GM19467 (cell line): ENCODE results near the gene CDC14B.
"Not testable (repeated sequence)": the region's sequence is repeated elsewhere in the genome, so short reads cannot be mapped to it uniquely, and the experiment has no call there.

Experiments
- ATAC-seq: cut with Tn5 transposase; IDR thresholded peaks from one replicate; pipeline ENCODE4 v1.9.1; 2021; ENCODE audit warnings: mild to moderate bottlenecking, moderate library complexity; ENCODE audit not compliant: unreplicated experiment

The CDC14B gene

DNA sequence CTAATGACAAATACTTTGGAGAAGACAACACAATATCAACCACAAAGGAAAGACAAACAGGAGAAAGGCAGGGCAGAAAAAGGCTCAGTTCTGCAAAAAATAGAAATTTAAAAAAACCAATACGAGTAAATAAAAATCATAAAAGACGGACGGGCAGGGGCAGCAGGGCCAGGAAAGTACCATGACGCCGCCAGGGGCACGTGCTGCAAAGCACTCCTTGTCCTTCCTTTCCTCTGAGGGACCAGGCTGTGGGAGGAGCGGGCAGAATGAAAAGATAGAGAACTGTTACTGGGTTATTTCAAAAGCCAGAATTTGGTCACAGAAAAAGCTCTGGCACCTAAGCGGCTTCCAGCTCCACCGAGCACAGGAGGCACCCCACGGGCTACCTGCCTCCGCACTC lies 115.7 kb downstream of the CDC14B start:
- ATAC-seq, result no peak

DNA sequence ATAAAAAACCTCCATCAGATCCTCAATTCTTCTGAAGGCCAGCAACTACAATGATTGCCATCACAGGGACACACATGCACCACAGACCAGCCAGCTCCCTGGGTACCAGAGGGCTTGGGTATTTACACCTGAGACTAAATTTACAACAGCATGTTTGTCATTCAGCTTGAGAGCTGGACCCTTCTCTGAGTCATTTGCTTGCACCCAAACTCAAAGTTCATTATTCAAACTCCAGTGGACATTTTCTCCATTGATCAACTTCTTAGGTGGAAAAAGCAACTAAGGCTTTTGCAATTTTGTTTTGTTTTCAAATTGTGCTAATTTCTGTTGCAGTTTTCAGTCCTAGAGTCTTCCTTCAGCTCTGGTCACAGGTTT lies 116.3 kb downstream of the CDC14B start:
- ATAC-seq, result not testable (repeated sequence)

DNA sequence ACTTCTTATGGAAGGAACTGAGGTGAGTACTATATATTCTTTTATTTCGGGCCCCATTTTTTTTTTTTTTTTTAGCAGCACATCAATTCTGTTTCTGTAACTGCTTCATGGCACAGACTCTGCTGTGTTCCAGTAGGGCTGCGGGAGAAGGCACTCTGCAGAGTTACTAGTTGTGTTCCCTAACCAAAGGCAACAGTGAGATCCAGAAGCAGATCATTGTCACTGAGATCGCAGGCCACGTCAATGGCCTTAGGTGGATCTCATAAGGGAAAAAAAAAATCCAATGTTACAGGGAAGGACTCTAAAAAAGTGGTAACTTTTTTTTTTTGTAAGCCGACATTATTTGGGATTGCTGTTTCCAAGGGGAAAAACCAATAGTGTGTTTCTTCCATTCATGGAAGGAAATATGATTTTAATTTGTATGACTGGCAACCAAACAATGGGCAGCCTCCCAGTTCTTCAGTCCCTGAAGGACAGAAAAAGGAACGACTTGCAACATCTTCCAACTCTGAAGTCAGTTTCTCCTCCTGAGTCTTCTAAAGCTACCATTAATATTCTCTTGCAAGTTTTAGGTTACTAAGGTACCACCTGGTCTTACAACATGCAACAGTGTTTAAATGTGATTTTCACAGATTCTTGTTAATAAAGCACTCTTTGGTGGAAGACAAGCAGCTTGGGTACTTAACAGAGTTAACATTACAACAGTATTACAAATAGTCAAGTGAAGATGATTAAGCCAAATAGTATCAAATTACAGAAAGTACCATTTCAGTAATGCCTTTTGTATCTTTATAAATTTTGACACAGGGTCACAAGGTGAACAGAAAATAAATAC lies 116.9 kb downstream of the CDC14B start:
- ATAC-seq, result no peak

DNA sequence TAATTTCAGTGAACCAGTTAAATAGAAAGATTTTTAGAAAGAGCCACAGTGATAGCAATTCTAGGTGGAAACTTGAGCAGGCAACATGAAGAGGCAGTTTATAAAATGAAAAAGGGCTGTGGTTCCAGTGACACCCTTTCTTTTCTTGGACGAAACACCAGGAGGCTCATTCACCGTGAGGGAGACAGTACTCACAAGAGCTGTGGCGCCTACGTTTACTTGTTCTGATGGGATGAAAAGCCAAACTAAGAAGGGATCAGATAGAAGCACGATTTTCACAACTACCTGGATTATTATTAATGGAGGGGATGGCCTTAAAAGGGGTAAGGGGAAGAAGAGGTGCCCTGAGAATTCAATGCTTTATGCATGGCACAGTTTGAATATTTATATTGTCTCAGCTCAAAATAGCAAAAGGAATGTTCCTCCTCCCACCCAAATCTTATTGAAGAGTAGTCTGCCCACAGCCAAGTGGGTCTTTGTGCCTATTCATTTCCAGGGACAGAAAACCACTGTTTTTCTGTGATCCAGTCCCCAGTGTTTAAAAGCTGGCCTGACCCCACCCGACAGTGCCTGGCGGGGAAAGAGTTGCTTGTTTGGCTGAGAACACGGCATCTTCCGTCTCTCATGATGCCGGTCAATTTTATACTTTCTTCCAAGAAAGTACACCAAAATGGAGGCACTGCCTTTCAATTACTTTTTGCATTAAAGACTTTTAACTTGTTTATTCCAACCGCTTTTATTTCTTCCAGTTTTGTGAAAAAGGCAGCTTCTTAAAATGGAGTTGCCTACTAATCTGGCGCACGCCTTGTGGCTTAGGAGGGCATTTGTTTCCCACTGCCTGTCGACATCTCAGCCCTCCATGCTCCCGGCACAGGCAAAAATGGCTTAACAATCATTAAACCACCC lies 117.8 kb downstream of the CDC14B start:
- no peak for ATAC-seq

DNA sequence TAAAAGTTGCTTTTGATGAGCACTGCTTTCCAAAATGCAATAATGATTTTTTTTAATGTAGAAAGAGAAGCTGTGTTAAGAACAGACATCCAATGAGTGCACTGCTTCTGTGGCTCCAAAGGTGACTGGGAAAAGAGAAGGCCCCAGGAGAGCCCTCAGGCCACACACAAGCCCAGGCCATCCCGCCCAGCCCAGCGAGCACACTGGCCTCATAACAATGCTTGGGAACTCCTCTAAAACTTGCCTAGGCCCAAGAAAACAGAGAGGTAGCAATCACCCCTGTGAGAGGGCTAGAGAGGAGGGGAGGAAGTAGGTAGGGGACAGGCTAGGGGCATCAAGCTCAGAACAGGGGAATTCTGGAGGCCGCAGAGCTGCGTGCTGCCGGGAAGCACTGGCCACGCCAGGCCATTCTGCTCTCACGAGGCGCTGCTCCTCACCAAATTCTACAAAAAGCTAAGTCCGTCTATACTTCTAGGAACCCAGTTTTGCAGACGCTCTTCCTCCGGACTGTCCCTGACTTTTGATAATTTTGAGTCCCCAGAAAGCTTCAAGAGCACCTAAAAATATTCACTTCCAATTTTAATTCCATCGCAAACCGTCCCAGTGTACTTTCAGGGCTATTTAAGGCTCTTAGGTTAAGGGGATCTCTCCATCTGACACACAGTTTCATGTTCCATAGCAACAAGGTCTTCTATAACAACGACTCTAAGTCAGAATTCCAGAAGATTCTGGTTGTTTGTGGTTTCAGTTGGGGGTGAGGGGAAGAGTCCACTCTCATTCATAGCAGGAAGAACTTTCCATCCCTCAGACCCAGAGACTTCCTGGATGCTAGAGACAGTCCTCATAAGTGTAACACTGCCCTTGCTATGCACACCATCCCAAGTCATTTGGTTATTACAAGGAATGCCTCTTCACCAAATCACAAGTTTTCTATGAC lies 118.7 kb downstream of the CDC14B start:
- no peak for ATAC-seq

DNA sequence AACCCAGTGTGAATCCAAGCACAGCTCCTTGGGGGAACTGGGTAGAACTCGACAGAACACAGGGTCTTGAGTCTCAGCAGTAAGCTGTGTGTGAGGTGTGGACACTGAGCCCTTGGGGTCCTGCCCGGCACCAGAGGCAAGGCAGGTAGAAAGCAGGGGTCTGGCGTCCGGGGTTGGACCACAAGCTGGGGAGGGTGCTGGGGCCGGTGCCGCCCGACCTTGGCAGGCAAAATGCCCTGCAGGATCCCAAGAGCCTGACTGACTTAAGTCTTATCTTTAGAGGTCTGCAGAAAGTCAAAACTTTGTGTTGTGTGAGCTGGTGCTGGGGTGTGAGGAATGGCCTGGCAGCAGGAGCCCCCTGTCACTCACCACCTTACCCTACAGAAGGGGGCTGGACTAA lies 120.4 kb downstream of the CDC14B start:
- no peak for ATAC-seq

DNA sequence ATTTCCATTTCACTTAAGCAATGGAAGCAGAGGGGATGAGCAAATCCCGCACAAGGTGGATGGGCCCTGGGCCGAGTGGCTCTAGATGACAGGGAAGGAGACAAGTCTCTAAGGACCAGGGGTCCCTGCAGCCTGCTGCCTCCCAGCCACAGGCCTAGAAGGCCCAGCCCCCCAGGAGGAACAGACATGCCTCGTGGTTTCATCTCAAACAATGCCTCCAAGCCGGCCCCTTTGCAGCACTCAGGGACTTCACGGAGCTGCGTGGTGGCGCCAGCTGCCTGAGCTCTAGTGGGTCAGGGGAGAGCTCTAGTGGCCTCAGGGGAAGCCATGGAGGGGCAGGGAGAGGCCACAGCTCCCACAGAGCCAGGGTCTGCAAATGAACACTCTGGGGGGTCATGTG lies 120.8 kb downstream of the CDC14B start:
- ATAC-seq, result no peak

DNA sequence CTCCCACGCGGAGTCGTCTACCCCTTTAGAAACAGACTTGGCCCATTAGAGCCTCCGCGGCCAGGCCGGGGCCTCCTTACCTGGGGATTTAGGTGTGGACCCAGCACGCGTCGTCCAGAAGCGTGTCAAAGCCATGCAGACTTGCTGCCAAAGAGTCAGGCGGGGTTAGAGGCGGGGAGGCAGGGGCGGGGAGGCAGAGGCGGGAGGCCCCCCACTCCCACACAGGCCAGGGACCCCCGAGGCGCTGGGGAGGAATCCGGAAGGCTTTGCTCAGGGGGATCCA lies 122.6 kb downstream of the CDC14B start:
- ATAC-seq, result no peak

DNA sequence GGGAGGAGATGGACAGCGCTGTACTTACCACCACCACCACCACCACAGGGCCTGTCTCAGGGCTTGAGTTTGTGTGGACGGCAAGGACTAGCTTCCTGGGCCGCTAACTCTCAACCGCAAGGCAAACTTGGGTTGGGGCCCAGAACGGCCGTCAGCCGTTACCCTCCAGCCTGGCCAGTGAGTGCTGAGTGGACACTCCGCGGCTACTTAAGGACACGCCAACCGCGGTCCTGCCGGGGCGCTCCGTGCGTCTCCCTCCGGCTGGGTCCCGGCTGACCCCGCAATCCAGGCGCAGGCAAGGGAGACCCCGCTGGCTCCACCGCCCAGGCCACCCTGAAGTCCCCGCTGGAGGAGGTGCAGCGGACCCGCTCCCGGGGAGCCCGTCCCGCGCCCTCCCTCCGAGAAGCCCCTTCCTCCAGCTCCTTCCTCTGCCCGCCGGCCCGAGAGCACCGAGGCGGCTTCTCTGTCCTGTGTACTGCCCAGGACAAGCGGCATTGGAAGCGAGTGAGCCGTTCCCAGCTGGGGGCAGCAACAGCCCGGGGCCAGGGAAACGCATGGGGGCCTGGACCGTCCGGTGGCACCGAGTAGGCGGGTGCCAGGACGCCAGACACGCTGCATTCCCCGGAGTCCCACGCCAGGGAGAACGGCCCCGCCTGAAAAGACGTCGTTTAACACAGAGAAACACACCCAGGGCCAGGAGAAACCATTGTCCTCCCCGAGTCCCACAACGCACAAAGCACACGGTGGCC lies 123.1 kb downstream of the CDC14B start:
- no peak for ATAC-seq

DNA sequence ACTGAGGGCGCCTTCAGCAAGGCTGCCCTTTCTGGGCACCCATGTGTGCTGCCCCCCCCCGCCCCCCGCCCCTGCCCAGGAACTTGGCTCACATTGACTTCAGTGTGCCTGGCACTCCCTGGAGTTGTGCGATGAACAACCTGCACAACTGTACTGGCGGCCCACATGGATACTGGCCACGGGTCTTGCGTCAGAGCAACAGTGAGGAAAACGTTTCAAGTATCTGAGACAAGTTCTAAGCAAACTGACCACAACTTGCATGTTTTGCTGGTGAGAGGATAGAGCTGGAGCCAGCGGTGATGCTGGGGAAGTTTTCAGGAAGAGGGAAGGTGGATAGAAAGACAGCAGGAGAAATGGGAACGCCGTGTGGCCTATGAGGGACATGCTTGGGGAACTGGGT lies 124.3 kb downstream of the CDC14B start:
- no peak for ATAC-seq

DNA sequence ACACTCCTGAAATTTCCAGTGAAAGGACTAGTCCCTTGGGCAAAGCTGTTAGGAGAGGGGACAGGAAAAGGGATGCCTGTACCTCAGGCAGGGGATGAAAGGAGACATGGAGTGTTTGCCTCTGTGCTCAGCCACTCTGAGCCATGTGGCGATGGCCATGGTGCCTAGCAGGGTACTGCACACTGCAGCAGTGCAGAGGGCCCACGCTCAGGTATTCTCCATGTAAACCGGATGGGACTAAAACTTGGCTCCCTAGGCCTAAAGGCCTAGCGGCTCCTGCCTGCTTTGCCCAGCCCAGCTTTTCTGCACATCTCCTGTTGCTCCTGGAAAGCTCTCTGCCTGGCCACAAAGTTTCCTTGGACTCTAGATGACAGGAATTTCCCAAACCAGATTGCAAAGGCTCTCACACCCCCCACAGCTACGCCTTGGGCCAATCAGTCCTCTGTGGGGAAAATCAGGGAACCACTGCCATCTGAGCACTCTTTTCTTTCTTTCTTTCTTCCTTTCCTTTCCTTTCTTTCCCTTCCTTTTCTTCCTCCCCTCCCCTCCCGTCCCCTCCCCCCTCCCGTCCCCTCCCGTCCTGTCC lies 125.3 kb downstream of the CDC14B start:
- no peak for ATAC-seq

DNA sequence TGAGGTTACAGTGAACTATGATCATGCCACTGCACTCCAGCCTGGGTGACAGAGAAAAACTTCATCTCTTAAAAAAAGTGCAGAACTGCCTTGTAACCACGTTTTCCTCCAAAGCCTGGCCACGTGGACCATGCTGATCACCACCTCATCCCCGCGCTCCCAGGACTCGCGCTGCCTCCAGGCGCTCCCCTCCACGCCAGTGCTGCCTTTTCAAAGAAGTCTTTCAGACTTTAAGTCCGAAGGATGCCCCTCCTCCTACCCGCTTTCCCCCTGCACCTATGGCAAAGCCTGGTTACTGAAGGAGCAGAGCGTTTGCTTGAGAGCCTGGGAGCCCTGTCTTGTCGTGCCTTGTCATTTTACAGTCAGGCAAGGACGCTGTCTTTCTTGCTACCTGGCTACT lies 125.9 kb downstream of the CDC14B start:
- no peak for ATAC-seq

DNA sequence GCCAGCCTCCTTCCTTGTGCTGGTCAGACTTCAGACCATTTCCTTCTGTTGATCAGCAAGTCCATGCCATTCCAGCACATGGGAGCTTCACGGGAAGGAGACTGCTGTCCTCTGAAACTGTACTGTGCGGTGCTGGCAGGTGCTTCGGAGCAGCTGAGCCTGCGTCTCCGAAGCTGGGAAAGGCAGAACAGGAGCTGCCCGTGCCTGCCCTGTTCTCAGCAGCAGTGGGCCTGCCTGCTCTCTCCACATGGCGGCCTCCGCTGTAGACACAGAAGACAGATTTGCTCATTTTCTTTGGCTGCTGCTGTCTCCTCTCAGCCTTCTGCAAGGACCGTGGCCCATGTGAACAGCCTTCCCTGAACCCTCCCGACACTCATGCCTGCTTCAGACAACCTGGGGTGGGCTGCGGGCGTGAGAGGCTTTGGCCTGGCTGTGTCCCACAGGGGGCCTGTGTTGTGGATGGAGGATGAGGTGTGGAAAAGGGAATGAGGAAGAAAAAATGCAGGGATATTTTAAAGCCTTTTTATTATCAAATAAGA lies 126.6 kb downstream of the CDC14B start:
- no peak for ATAC-seq

DNA sequence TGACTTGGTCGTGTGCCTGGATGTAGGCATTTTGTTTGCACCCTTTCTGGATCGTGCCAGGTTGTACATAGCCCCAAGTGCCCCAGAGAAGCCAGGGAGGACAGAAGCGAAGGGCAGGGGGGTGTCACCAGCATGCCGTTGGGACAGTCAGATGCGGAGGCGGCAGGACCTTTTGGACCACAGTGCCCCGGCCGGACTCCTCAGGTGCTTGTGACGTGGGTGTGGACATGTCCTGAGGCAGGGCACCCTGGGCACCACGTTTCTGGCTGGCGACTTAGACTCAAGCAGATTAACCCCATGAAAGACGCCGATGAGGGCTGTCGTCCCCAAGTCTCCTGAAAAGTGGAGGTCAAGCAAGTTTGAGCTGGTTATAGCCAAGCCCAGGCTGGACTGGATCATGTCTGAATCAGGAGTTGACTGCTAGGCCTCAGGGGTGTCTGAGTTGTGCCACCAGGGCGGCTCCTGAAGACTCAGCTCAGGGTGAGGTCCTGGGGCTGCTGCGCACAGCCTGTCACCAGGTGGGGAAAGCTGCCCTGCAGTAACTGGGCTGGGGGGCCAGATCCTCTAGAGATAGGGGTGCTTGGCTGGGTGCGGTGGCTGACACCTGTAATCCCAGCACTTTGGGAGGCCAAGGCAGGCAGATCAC lies 127.6 kb downstream of the CDC14B start:
- ATAC-seq, result no peak

DNA sequence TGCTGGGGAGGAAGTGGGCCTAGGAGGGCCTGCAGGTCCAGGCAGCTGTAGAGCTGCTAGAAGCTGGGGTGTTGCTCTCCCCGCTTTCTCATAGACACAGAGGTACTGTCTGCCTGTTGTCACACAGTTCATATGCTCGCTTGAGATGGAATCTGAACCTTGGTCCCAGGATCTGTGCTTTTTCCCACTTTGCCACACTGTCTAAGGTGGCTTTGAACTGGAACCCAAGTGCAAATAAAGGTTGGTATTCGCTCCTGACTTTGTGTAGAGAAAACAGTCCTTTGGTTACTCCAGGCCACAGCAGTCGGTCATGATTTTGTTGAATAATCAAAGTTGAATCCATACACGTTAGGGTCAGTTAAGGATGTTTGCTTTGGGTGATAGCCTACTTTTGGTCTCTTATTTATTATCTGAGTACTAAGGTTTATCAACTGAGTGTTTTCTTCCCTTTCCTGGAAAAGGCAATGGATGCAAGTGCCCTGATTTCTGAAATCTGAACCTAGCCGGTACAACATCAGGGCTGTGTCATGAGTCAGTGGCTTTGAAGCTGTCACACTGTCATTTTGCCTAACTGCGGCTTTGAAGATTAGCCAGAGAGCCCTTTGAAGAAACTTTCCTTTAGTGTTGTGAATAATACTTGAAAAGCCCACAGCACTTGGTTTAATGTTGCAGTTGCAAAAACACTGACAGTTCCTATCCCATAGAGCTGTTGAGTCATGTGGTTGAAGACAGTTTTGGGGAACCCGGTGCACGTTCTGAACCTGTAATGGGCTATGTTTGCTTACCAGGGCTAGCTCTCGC lies 128.4 kb downstream of the CDC14B start:
- no peak for ATAC-seq

DNA sequence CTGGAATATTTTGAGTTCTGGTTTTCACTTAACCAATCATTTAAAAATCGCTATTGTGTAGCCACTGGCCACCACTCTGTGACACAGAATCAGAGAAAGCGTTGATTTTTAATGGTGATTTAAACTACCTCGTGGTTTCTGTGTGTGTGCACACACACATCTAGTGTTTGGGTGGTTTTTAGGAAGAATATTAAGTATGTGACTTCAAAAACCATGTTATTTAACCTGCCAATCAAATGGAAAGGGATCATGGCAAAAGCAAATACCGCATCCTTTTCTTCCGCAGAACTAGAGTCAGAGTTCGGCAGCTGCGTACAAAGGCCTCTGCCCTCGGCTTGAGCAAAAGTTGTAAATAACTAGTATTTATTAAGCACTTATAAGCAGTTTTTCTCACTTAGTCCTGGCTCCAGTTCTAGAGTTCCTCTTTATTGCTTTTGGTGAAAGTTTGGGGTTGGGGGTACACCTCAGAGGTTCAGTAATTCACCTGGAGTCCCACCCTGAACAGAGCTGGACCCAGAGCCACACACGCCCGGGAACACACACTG lies 129.0 kb downstream of the CDC14B start:
- ATAC-seq, result no peak

DNA sequence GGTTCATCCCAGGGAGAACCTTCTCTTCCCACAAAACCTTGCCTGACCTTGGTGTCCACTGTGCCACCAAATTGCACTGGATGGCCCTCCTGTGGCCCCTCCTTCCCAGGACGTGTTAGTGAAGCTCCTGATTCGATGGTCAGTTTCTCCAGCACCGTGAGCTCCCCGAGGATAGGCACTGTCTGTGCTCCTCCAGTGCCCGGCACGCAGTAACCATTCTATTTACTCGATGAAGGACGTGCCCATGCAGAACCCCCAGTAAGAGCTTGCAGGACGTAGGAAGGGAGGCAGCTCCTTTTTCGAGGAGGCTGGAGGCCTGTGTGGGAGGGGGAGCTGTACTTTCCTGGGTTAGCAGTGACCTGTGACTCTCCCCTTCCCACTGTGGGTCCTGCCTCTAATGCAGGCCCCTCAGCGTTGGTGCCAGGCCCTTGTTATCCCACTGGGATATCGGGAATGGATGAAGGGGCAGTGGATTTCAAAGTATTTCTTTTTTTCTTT lies 130.1 kb downstream of the CDC14B start:
- ATAC-seq, result no peak

DNA sequence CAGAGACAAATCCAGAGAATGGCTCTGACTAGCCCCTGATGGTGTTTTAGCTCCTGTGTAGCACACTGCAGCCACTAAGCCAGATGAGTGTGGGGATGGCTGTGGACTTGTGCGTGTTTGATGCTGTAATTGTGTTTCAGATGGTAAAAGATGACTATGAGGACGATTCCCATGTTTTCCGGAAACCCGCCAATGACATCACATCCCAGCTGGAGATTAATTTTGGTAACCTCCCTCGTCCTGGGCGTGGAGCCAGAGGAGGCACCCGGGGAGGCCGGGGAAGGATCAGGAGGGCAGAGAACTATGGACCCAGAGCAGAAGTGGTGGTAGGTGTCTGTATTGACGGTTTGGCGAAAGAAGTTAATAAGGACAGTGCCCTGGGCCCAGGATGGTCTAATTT lies 131.7 kb downstream of the CDC14B start:
- ATAC-seq, result no peak
